DMS 273 (cell line): ENCODE results near the gene SLC15A3.

Experiments
- DNase-seq: peaks from one replicate; lab custom pipeline; 2025; ENCODE audit not compliant: unreplicated experiment; lab: John Stamatoyannopoulos, UW

The SLC15A3 gene

GRCh38 chr11:60951904-60952741 lies at the start of gene SLC15A3:
Gene SLC15A3, minus strand, starts transcription at chr11:60952176. Its CDS starts 625 bp downstream, at chr11:60951551.
- no peak for DNase-seq

- no peak for DNase-seq
Measured at GRCh38 chr11:61000426-61000825, 48.5 kb upstream of the SLC15A3 start.

- peak; percentile 46 for DNase-seq
Measured at GRCh38 chr11:60996381-60997138, 44.6 kb upstream of the SLC15A3 start.

GRCh38 chr11:60995798-60996197 lies 43.8 kb upstream of the SLC15A3 start:
- no peak for DNase-seq

DNA sequence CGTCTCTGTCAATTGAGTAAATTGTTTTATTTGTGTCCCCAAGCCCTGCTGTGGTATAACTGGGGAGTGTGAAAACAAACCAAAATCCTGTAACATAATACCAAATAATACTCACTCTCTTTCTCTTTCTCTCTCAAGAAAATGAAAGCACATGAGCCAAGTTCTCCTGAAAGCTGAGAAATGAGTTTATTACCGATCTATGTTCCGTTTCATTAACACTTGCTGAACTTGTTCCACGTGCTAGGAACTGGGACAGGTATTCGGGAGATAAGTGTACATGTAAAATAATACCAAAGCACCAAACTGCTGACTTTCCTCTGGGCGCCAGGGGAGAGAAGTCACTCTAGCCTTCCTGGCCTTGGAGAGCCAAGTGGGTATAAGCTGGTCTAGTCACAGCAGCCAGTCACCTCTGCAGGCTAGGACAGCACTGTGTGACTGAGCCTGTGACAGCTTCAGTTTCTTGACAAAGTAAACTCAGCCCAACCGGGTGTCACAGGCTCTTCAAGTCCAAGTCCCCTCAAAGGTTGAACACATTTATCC lies 42.6 kb upstream of the SLC15A3 start:
- DNase-seq = no peak

GRCh38 chr11:60993615-60994014 lies 41.6 kb upstream of the SLC15A3 start:
- peak; percentile 33 for DNase-seq

- DNase-seq = peak; percentile 83
Measured at GRCh38 chr11:60992842-60993409, 41.0 kb upstream of the SLC15A3 start.

GRCh38 chr11:60991457-60991856 lies 39.5 kb upstream of the SLC15A3 start:
- DNase-seq = no peak

DNA sequence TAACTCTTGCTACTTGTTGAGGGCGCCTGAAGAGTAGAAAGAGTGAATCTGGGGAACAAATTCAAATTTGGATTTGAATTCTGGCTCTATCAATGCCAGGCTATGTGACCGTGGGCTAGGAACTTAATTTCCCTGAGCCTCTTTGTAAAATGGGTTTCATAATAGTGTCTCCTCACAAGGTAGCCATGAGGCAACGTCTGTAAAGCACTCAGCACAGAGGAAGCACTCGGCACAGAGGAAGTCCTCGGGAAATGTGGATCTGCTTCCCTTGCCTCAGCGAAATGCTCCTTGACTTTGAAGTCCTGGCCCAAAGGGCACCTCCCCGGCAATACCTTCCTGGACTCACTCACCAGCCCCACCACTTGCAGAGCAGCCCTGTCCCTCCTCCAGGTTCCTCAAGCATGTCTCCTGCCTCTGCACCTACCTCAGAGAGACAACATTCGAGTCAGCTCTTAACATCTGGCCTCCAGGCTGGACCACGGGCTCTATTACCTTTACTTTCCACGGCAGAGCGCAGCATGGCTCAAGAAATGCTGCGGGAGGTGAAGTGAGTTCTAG lies 37.2 kb upstream of the SLC15A3 start:
- no peak for DNase-seq

DNA sequence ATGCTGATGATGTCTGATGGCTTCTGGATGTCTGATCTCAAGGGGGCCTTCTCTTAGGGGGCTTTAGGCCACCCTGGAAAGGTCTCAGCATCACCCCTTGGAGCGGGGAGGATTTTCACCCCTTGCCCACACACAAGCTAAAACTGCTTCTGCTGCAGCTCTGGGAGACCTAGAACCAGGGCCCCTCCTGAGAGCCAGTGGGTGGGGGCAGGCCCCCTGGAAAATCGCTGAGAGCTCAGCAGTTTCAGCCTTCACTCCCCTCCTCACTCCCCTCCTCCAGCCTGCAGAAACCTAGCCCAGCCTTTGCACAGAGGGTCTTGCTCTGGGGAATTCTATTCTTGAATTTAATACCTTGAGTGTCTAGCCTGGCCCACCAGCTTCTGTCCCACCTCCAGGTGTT lies 36.7 kb upstream of the SLC15A3 start:
- DNase-seq = no peak

DNA sequence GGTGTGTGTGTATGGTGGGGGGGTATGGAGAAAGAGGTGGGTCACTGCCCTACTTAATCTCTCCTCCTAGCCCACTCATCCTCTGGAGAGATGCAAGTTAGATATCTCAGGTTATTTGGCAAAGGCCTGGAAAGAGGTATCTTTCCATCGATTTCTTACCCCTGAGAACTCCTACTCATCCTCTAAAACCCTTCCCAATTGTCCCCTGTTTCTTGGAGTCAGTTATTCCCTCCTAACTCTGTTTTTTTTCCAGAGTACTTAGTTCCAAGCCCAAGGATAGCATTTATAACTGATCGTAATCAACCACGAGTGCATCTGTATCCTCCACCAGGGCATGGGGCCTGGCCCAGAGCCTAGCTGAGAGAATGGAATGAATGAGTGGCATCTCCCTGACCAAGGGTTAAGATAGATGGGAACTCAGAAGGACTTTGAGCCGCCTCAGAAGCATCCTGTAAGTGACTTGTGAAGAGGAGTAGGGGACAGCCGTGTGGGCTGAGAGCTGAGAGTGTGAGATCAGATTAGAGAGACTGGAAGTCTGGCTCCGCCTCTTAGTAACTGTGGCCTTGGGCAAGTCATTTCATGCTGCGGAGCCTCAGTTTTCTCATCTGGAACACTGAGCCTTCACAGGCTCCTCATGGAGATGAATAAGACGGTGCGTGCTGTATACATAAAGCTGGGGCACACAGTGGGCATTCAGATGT lies 35.8 kb upstream of the SLC15A3 start:
- DNase-seq = no peak

DNA sequence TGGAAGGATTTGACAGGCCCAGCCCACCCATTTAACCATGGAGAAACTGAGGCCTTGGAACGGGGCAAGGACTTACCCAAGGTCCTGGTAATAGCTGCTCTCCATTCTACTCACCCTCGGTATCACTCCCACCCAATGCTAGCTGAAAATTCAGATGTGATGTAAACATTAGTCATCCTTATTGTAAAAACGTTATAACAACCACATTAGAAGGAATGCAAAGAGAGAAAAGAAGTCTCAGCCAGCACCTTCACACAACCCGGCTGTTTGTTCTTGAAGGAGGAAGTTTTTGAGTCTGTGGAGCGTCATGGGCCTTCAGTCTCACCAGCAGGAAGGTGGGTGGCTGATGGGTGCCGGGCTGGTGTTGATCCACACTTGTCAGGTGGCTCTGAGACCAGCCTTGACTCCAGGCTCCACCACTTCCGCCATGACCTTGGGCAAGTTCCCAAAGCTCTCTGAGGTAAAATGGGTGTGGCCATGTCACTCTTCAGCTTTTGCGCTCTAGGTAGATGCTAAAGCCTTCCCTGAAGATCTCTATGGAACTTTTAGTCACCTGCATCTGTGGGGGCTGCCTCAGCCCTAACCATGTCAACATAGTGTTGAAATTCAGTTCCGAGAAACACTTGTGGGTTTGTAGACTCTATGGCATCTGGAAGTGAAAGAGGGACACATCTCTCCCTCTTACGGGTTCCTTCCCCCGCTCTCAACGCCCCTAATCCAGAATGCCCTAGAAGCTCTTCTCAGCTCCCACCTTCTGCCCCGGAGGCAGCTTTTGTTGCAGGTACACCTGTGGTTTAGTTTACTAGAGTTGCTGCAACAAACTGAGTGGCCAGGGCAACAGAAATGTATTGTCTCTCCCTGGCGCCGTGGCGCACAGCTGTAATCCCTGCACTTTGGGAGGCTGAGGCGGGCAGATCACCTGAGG lies 34.3 kb upstream of the SLC15A3 start:
- DNase-seq = no peak

DNA sequence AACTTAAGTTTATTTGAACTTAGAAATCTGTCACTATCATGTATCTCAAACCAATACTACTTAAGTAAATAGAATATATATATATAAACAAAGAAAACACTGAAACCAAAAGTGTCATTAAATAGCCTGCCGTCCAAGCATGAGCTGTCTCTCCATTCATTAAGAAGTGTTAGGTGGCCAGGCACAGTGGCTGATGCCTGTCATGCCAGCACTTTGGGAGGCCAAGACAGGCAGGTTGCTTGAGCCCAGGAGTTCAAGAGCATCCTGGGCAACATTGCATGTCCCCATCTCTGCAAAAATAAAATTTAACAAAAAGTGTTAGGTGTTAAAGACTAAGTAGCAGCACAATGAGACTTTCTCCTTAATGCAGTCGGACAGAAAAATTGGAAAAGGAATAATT lies 33.5 kb upstream of the SLC15A3 start:
- DNase-seq = no peak

DNA sequence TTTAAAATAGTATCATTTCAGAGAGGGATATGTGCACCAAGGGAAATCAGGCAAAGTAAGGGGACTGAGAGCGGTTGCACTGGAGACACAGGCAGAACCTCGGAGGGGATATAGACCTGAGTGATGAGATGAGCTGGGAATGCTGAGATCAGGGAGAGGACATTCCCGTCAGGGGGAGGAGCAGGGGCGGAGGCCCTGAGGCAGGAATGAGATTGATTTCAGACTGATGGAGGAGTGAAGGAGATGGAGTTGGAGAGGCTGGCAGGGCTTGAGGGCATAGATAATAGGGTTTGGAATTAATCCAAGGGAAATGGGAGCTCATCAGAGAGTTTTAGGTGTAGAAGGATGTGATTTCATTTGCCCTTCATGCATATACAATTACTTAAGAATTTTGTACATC lies 32.7 kb upstream of the SLC15A3 start:
- no peak for DNase-seq

- no peak for DNase-seq
Measured at GRCh38 chr11:60984149-60984548, 32.2 kb upstream of the SLC15A3 start.

- no peak for DNase-seq
Measured at GRCh38 chr11:60982184-60982583, 30.2 kb upstream of the SLC15A3 start.

GRCh38 chr11:60981515-60981914 lies 29.5 kb upstream of the SLC15A3 start:
- DNase-seq = no peak

GRCh38 chr11:60978546-60979380 lies 26.8 kb upstream of the SLC15A3 start:
- peak; percentile 84 for DNase-seq

GRCh38 chr11:60977836-60978235 lies 25.9 kb upstream of the SLC15A3 start:
- no peak for DNase-seq
